GM12892 (cell line): ENCODE measurements around the gene TAX1BP3.

Experiments
- POLR2A ChIP-seq: IDR thresholded peaks from 2 replicates; pipeline ENCODE4 v1.6.1; 2011; ENCODE audit warnings: low read depth, low read length, control low read depth
- POLR2AphosphoS5 ChIP-seq: IDR thresholded peaks from 2 replicates; pipeline ENCODE4 v1.6.1; 2011; ENCODE audit warnings: low read depth, low read length, control low read depth
- TAF1 ChIP-seq: IDR thresholded peaks from 2 replicates; pipeline ENCODE4 v1.6.1; 2011; ENCODE audit warnings: low read depth, mild to moderate bottlenecking, control low read depth, low read length, borderline replicate concordance

- TF ChIP-seq POLR2A (no peak), POLR2AphosphoS5 (no peak), TAF1 (no peak)
Measured at GRCh38 chr17:3704931-3705717, 36.7 kb upstream of the TAX1BP3 start.
